GM15510 (cell line): ENCODE results near the gene SLC45A3.

Experiments used
- POLR2A ChIP-seq: IDR thresholded peaks from 3 replicates; pipeline ENCODE4 v1.6.1; 2011; ENCODE audit warnings: borderline replicate concordance; ENCODE audit not compliant: insufficient read length; ENCODE audit errors: extremely low read depth

SLC45A3 gene

DNA sequence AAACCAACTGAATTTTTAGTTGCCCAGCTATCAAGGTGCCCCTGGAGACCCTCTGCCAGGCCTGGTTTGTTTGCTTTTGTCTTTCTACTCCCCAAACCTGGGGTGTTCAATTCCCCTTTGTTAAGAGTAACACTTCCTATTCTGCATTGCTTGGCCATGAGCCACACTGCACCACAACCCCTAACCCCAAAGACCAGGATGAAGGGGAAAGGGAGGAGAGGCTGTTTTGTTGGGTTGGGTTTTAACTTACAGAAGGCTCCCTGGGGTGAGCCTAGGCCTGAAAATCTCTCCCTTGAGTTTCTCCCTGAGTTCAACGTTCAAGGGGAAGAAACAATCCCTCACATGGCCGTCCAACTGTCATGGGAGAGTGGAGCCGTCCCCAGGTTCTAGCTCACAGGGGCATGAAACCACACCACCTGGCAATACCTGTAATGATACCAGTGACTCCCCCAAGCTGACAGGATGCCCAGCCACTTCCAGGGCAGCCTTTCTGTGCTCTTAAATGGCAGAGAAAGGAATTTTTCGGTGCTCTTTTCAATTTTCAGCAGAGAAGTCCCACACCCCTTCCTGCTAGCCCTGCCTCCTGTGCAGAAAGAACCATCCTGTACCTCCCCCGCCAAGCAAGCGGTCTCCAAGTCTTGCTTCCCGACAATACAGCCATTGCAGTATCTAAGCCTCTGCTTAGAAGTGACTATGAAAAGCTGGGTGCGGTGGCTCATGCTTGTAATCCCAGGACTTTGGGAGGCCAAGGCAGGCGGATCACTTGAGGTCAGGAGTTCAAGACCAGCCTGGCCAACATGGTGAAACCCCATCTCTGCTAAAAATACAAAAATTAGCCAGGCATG, 14.9 kb downstream of the SLC45A3 start:
- no peak for TF ChIP-seq POLR2A

- no peak for TF ChIP-seq POLR2A
Measured at GRCh38 chr1:205664399-205665017, 15.8 kb downstream of the SLC45A3 start.

- no peak for TF ChIP-seq POLR2A
Measured at GRCh38 chr1:205663286-205663936, 16.9 kb downstream of the SLC45A3 start.

DNA sequence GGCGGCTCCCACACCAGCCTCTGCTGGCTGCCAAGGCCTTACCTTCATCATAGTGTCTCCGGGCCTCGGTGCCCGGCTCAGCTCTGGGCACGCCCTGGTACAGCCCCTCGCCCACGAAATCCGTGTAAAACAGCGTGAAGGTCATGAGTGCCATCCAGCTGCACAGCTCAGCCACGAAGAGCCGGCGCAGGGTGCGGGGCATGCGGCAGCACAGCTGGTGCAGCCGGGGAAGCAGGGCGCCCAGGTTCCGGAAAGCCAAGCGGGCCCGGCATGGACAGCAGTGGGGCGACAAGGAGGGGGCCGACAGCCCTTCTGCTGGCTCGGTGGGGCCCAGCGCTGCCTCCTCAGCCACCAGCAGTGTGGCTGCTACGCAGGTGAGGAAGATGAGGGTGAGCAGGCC, 17.5 kb downstream of the SLC45A3 start:
- no peak for TF ChIP-seq POLR2A

DNA sequence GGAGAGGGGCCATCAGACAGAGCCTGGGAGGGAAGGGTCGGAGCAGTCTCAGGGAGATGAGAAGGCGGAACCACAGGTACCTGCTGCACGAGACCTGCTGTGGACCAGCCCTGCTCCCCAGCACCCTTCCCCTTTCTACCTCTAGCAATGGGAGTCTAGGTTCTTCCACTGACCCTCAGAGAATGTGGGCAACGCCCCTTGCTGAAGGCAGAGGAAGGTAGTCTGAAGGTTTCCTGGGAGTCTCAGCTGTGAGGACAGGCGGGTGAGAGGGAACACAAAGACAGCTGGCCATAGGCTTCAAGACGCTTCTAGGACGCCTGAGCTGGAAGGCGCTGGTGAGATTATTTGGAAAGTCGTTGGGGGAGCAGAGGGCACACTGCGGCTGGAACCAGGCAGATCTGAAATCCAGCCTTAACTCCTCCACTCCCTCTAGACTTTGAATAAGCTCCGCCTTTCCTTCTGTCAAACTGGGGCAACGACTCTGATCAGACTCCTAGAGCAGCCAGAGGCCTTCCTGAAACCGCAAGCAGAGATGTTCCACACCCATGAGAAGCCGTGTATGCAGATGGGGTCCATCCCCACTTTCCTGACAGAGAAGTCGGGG, 18.1 kb downstream of the SLC45A3 start:
- no peak for TF ChIP-seq POLR2A

GRCh38 chr1:205661429-205662134, 18.7 kb downstream of the SLC45A3 start:
- TF ChIP-seq POLR2A = no peak

DNA sequence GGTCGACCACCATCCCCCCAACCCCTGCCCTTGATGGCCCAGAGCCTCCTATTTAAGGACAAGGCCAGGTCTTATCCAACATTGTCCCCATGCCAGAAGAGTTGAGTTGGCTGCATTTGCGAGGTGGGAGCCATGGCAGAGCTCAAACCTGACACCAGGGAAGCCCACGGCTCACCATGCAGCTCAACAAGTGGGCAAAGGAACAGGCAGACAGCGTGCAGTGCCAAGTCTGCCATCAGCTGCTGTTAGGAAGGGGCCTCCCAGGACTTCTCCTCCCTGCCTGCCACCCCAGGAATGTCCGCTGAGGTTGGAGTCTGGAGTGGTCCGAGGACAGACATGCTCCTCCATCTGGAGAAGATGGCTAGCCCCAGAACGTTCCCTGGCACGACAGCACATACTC, 19.9 kb downstream of the SLC45A3 start:
- no peak for TF ChIP-seq POLR2A

DNA sequence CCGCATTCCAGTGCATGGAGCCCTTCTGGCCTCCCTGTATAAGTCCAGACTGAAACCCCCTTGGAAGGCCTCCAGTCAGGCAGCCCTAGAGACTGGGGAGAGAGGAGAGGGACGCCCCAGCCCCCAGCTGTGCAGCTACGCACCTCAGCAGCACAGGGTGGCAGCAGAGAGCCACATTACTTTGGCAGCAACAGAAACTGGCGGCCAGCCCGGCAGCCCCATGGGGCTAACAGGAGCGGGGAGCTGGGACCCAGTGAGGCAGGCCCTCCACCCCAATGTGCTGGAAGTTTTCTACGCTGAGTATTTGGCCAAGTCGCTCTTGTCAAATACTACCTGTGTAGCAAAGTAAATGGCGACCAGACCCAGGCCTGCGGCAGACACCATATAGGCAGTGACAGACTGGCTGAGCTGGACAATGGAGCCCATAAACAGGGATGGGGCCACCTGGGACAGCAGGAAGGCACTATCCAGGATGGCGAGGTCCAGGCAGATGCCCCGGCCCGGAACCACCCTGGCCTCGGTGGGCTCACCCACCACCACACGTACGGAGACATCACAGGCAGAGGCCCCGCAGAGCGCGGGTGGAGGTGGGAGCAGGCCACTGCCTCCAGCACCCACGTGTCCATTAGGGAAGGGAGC, 21.2 kb downstream of the SLC45A3 start:
- TF ChIP-seq POLR2A = no peak

- no peak for TF ChIP-seq POLR2A
Measured at GRCh38 chr1:205656236-205656635, 24.1 kb downstream of the SLC45A3 start.

- TF ChIP-seq POLR2A = no peak
Measured at GRCh38 chr1:205652984-205653383, 27.3 kb downstream of the SLC45A3 start.

GRCh38 chr1:205650241-205650640, 30.1 kb downstream of the SLC45A3 start:
- no peak for TF ChIP-seq POLR2A

DNA sequence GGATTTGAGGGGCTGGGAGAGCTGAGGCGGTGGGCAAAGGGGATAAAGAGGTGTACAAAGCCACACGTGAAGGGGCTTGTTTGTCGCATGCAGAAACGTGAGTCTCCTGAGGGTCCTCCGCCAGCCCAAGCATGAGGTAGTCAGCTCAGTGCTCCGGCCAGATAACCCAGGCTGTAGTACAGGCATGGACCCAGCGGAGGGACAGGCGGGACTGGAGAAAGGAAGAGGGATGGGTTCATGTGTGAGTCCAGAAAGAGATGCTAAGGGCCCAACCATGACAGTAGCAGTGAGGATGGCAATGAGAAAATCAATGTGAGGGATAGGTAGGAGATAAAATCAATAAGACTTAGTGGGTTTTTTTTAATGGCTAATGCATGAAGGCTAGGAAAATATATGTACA, 34.8 kb downstream of the SLC45A3 start:
- TF ChIP-seq POLR2A = no peak

DNA sequence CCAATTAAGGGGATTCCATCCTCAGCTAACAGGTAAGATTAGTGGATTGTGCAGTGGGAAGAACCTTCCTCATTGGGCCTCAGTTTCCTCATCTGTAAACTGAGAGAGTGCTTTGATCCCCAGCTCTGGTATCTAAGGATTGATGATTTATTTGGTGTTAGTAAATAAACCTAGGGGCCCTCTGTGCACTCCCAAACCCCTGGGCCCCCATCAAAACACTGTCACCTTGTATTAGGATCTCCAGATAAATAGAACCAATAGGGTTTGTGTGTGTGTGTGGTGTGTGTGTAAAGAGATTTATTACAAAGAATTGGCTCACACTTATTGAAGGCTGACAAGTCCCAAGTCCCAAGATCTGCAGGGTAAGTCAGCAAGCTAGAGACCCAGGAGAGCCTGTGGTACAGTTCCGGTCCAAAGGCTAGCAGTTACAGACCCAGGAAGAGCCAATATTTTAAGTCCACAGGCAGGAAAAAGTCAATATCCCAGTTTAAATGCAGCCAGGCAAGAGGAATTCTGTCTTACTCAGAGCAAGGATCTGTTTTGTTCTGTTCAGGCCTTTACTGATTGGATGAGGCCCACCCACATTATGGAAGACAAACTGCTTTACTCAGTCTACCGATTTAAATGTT, 37.5 kb downstream of the SLC45A3 start:
- TF ChIP-seq POLR2A = no peak

DNA sequence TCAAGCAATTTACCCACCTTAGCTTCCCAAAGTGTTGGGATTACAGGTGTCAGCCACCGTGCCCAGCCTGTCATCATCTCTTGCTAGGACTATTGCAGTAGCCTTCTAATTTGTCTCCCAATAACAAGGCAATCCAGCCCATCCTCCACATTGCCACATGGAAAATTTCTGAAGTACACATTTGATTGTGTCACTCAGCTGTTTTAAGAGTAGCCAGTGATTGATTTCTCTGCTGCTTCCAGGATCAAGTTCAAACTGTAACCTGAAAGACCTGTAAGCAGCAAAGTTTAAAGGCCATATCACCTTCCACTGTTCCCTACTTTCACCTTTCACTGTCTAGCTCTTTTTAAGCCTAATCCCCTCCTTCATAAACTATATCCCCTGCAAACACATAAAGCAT, 40.7 kb downstream of the SLC45A3 start:
- TF ChIP-seq POLR2A = no peak

- no peak for TF ChIP-seq POLR2A
Measured at GRCh38 chr1:205637854-205638468, 42.3 kb downstream of the SLC45A3 start.
